Mesodermal cell (in vitro differentiated cells): ENCODE data around the gene SCUBE1.

Source experiments
- H3K27ac ChIP-seq: 2 replicates; pipeline ENCODE4 v1.7.0; 2013; ENCODE audit warnings: mild to moderate bottlenecking, low read depth, low read length, moderate library complexity; ENCODE audit not compliant: severe bottlenecking
- H3K36me3 ChIP-seq: 2 replicates; pipeline ENCODE4 v1.7.1; 2013; ENCODE audit warnings: mild to moderate bottlenecking, low read length, moderate library complexity; ENCODE audit not compliant: control insufficient read depth, insufficient read depth
- H3K4me1 ChIP-seq: one replicate; pipeline ENCODE4 v1.7.1; 2013; ENCODE audit warnings: mild to moderate bottlenecking, low read length; ENCODE audit not compliant: insufficient read depth, control insufficient read depth, poor library complexity, severe bottlenecking
- H3K4me3 ChIP-seq: 2 replicates; pipeline ENCODE4 v1.7.0; 2013; ENCODE audit warnings: low read length, control low read depth, mild to moderate bottlenecking; ENCODE audit not compliant: insufficient read depth, poor library complexity, severe bottlenecking; ENCODE audit errors: extremely low read depth
- H3K9me3 ChIP-seq: 2 replicates; pipeline ENCODE4 v1.7.1; 2013; ENCODE audit warnings: mild to moderate bottlenecking, low read length, moderate library complexity; ENCODE audit not compliant: control insufficient read depth
- WGBS, 2 experiments: methylation state at CpG; one replicate each; pipeline ENCODE4 v1.1.5; 2013; ENCODE audit warnings: missing lambda C conversion rate in 2 of 2; ENCODE audit not compliant: insufficient coverage in 2 of 2; 5-methylcytosine and 5-hydroxymethylcytosine counted together

SCUBE1 gene

GRCh38 chr22:43216738-43217137 is 126.4 kb downstream of the SCUBE1 start:
- no peak overlapping the region for H3K4me3 ChIP-seq
- H3K4me1 ChIP-seq: no peaks in the 10 kb centered on the region
- 100% methylated on average over 1 of the region's 6 CpGs; no CpG with 5 or more reads in 1 of the 2 experiments for WGBS, 2 experiments
- no peaks in the 10 kb centered on the region for H3K9me3 ChIP-seq
- no peaks in the 10 kb centered on the region for H3K36me3 ChIP-seq
- no peak overlapping the region for H3K27ac ChIP-seq

GRCh38 chr22:43213962-43214361 is 129.2 kb downstream of the SCUBE1 start:
- Histone ChIP-seq H3K4me1 (no peaks in the 10 kb centered on the region), H3K36me3 (no peaks in the 10 kb centered on the region), H3K9me3 (no peaks in the 10 kb centered on the region), H3K27ac (no peak overlapping the region), H3K4me3 (no peak overlapping the region)
- 80 to 87% methylated on average over 9 to 10 of the region's 12 CpGs for WGBS, 2 experiments

- H3K9me3 ChIP-seq: no peaks in the 10 kb centered on the region
- no peaks in the 10 kb centered on the region for H3K4me1 ChIP-seq
- 22 to 27% methylated on average over 8 of the region's 8 CpGs for WGBS, 2 experiments
- no peak overlapping the region for H3K27ac ChIP-seq
- no peak overlapping the region for H3K4me3 ChIP-seq
- H3K36me3 ChIP-seq: no peaks in the 10 kb centered on the region
These were observed 130.1 kb downstream of the SCUBE1 start for GRCh38 chr22:43213051-43213450.

DNA sequence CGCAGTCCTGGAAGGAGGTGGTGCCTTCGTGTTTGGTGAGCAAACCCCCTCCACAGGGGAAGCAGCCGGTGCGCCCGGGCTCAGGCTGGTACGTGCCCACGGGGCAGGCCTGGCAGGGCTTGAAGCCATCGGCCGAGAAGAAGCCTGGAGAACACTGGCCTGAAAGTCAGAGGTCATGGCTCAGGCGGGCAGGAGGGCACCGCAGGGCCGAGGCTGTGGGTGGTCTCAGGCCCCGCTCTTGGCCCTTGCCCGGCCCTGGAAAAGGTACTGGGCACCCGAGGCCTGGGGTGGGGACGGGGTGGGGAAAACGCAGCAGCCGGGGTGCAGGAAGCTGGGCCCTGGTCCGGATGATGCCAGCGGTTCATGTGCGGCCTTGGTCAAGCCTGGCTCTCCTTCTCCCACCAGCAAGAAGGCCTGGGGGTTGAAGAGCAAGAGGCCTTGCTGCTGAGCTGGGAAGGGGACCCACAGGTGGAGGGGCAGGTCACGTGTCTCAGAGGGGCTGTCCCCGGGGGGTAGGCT is 130.7 kb downstream of the SCUBE1 start:
- H3K9me3 ChIP-seq: no peaks in the 10 kb centered on the region
- H3K4me3 ChIP-seq: no peak overlapping the region
- 93 to 94% methylated on average over 14 to 21 of the region's 23 CpGs for WGBS, 2 experiments
- no peaks in the 10 kb centered on the region for H3K36me3 ChIP-seq
- no peak overlapping the region for H3K27ac ChIP-seq
- H3K4me1 ChIP-seq: no peaks in the 10 kb centered on the region

DNA sequence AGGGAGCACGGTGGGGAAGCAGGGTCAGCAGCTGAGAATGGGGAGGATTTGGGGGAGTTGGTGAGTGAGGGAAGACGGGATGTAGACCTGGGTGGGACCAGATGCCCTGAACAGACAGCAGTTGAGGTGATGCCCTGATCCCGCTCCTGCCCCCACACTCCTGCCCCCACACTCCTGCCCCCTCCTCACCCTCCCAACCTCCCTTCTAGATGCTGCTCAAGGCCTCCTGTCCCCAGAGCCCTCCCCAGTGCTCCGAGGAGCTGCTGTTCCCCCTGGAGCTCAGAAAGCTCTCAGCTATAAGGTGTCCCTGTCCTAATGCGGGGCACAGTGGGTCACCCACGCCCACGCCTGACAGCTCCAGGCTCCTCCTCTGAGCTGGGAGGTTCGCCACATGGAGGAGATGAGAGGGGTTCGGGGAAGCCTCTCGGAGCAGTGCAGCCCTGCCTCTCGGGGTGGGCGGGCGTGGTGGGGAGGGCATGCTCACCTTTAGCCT is 131.2 kb downstream of the SCUBE1 start:
- no peaks in the 10 kb centered on the region for H3K36me3 ChIP-seq
- 92 to 98% methylated on average over 8 to 10 of the region's 13 CpGs for WGBS, 2 experiments
- H3K4me3 ChIP-seq: no peak overlapping the region
- no peaks in the 10 kb centered on the region for H3K9me3 ChIP-seq
- H3K4me1 ChIP-seq: no peaks in the 10 kb centered on the region
- H3K27ac ChIP-seq: no peak overlapping the region

DNA sequence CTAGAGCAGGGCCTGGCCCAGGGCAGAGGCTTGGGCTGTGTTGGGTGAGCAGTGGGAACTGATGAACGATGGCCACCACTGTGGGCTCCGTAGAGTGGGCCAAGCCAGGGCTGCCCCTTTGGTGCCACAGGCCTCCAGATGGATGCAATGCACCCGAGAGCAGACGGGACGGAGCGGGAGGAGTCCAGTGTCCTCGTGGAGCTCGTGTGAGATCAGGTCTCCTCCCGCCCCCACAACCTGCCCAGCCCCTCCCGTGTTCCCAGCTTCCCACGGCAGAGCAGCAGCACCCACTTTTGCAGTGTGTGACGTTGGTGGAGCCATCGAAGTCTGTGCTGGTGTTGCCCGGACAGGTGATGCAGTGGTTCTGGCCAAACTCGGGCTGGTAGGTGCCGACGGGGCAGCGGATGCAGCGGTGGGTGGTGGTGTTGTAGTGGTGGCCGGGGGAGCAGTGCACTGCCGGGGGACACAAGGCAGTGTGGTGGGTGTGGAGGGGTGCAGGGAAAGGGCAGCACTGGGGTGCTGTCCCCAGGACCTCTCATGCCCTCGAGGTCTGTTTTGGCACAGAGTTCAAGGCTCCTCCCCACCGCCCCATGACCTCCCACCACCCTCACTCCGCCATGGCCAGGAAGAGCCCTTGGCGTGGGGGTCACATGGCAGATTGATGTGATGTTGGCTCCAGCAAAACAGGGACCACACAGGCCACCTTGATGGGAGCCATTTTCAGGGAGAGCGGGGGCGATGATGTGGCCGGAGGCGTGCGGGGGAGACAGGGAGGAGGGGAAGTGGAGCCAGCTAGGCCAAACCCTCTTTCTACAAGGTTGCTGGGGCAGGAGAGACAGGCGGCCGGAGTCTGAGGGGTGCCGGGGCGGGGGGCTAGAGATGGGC is 132.3 kb downstream of the SCUBE1 start:
- H3K36me3 ChIP-seq: no peaks in the 10 kb centered on the region
- no peak overlapping the region for H3K27ac ChIP-seq
- H3K4me3 ChIP-seq: no peak overlapping the region
- whole genome bisulfite sequencing, 2 experiments: 94 to 95% methylated on average over 21 to 22 of the region's 34 CpGs
- no peaks in the 10 kb centered on the region for H3K9me3 ChIP-seq
- no peaks in the 10 kb centered on the region for H3K4me1 ChIP-seq

DNA sequence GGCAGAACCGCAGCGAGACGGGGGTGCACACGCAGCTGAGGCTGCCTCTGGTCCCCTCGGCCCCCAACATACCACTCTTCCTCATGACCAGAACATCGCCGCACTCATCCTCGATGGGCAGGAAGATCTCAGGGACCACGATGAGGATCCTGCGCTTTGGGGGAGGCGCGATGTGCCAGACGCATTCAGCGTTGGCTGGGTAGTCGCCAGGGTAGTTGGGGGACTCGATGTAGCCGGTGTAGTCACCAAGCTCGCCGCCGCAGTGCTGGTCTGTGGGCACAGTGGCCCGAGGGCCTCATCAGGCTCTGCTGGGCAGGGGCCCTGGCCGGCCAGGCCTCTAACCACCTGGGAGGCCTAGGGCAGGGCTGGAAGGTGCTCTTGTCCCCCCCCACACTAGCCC is 133.2 kb downstream of the SCUBE1 start:
- WGBS, 2 experiments: 86 to 92% methylated on average over 16 to 22 of the region's 22 CpGs
- Histone ChIP-seq H3K4me1 (no peaks in the 10 kb centered on the region), H3K36me3 (no peaks in the 10 kb centered on the region), H3K9me3 (no peaks in the 10 kb centered on the region), H3K27ac (no peak overlapping the region), H3K4me3 (no peak overlapping the region)

DNA sequence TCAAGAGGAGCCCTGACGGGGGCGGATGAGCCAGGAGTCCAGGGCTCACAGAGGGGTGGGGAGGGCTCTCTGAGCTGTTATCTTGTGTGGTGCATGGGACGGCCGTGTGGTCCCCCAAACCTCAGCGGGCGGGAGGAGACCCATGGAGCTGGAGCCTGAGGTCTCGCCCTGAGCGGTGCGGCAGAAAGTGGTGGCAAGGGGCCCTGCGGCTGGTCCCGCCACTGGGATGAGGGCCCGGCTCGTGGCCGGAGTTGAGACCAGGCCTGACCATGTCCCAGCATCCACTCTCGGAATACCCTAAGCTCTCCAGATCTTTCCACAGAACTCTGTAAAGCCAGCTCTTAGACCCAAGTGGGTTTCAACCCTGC is 133.7 kb downstream of the SCUBE1 start:
- no peak overlapping the region for H3K27ac ChIP-seq
- H3K4me1 ChIP-seq: no peaks in the 10 kb centered on the region
- no peak overlapping the region for H3K4me3 ChIP-seq
- no peaks in the 10 kb centered on the region for H3K36me3 ChIP-seq
- WGBS, 2 experiments: 92 to 97% methylated on average over 5 to 13 of the region's 15 CpGs
- no peaks in the 10 kb centered on the region for H3K9me3 ChIP-seq

DNA sequence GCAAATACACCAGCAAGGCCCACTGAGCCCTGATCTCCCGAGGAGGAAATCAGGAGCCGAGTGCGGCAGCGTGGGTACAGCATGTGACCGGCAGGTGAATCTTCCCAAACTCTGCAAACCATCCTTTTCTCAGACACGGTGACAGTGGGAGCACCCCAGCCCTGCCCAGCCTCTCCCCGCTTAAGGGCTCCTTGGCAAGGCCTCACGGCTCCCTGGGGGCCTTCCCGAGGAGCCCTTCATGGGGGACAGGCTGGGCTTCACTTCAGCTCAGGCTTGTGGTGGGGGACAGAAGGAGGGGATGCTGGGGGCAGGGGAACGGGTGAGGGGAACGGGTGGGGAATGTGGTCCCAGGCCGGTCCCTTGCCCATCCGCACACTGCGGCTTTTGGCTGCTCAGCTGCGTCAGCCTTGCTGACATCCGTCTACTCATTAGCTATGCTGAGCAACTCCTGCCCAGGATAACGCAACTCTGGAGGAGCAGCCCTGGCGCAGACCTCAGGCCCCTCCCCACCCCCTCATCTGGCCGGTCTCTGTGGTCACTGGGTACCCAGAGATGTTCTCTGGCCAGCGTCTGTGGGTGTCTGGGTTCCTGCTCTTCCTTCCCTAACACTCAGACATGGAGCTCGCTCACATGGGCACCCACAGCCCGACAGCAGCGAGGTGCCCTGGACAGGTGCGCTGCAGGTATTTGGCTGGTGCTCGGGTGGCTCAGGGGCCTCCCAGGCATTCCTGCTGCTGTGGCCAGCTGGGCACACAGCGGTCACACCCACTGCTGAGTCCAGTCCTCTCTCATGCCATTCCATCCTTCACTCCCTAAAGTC is 134.3 kb downstream of the SCUBE1 start:
- 92 to 96% methylated on average over 21 to 25 of the region's 26 CpGs for WGBS, 2 experiments
- H3K4me3 ChIP-seq: no peak overlapping the region
- H3K9me3 ChIP-seq: no peaks in the 10 kb centered on the region
- H3K27ac ChIP-seq: no peak overlapping the region
- no peaks in the 10 kb centered on the region for H3K36me3 ChIP-seq
- no peaks in the 10 kb centered on the region for H3K4me1 ChIP-seq

DNA sequence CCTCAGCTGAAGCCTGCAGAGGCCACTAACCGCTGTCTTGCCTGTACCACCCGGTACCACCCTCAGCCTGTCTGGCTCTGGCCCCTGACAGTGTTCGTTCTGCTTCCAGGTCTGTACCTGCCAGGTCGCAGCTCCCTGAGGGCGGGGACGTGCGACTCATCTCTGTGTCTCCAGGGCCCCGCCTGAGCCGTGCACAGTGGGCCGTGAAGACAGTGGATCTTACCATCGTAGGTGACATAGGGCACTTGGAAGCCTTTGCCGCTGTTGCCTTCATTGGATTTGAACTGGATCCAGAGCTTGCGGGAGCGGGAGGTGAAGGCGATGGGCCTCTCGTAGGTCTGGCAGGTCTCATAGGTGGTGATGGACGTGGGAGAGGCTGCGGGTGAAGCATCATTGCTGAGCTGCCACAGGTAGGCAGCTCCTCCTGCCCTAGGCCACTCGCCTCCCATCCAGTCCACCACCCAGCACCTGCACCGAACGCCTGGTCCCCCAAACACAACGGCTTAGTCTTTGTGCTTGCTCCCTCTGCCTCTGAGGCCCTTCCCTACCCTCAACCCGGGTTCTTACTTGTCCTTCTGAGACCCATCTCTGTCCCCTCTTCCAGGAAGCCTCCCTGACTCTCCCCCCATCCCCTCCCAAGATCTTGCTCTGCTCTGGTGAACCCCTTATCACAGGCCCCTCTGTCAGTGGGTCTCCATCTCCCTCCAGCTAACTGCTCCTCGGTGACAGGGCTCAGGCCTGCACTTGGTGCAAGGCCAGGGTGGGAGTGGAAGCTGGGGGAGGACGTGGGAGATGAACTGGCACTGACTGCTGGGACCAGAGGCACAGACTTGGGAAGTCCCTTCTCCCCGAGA is 135.1 kb downstream of the SCUBE1 start:
- 90 to 93% methylated on average over 21 to 24 of the region's 26 CpGs for WGBS, 2 experiments
- no peak overlapping the region for H3K4me3 ChIP-seq
- H3K36me3 ChIP-seq: no peaks in the 10 kb centered on the region
- no peaks in the 10 kb centered on the region for H3K4me1 ChIP-seq
- no peaks in the 10 kb centered on the region for H3K9me3 ChIP-seq
- H3K27ac ChIP-seq: no peak overlapping the region
